ENCODE results near the gene RAC2.

DNA sequence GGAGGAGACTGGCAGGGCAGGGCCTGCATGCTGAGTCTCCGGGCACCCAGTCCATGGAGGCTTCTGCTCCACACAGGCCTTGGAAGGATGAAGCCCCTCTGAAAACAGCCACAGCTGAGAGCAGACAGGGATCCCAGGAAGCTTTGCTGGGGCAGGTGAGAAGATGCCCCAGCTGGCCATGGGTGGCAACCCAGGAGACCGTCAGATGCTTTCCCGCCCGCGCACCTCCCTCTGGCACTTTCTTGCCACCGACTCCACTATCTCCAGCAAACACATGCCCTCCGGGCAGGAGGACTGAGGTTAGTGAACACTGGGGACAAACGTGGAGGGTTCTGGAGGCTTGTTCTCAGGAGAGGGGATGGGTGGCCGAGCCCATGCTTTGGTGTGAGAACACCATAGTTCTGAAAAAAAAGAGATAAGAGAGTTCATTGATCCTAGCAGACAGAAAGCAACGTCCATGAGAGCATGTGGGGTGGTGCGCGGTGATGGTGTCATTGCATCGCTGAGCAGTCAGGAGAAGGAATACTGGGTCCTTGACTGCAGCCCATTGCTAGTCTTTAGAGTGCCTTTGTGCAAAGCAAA lies 58.3 kb downstream of the RAC2 start:
- no peak for TF ChIP-seq POLR2A (IDR thresholded peaks at IDR 0.05)
- TF ChIP-seq, protein P1, sequence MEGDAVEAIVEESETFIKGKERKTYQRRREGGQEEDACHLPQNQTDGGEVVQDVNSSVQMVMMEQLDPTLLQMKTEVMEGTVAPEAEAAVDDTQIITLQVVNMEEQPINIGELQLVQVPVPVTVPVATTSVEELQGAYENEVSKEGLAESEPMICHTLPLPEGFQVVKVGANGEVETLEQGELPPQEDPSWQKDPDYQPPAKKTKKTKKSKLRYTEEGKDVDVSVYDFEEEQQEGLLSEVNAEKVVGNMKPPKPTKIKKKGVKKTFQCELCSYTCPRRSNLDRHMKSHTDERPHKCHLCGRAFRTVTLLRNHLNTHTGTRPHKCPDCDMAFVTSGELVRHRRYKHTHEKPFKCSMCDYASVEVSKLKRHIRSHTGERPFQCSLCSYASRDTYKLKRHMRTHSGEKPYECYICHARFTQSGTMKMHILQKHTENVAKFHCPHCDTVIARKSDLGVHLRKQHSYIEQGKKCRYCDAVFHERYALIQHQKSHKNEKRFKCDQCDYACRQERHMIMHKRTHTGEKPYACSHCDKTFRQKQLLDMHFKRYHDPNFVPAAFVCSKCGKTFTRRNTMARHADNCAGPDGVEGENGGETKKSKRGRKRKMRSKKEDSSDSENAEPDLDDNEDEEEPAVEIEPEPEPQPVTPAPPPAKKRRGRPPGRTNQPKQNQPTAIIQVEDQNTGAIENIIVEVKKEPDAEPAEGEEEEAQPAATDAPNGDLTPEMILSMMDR (IDR thresholded peaks at IDR 0.05) = no peak
- TF ChIP-seq POLR2AphosphoS5 (IDR thresholded peaks at IDR 0.05) = no peak
